ENCODE data around the gene MRC2.

MRC2 gene

DNA sequence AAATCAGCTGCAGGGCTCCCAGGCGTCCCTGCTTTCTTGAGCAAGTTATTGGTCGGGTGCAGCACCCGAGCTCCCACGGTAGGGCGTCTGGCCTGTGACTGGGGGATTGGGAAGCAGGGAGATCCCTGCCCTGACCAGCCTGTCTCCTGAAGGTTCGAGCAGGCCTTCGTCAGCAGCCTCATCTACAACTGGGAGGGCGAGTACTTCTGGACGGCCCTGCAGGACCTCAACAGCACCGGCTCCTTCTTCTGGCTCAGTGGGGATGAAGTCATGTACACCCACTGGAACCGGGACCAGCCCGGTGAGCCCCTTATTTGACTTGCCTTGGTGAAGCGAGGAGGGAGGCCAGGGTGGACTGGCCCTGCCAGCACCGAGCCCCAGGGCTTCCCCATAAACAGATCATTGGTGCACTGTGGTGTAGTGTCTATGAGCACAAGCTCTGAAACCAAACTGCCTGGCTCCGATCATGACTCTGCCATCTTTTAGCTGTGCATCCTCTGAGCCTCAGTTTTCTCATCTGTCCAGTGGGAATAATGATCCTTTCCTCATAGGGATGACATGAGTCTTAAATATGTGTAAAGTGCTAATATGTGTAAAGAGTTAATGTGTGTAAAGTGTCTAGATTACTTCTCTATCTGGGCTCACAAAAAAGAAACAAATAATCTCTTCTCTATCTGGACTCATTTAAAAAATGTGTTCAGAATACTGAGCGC is 48.9 kb downstream of the MRC2 start:
- DNase-seq (no peak), ATAC-seq (ENCODE audit: insufficient read depth, low read depth) (no peak)
- no peaks in the 10 kb centered on the region for H4K20me1 ChIP-seq (ENCODE audit: insufficient read depth, low read length)
- H3K4me2 ChIP-seq (ENCODE audit: insufficient read depth, low read length), result no peak overlapping the region
- peaks cover 15% of the 10 kb centered on the region; the same call in 1 of the 2 replicates for H3K36me3 ChIP-seq (ENCODE audit: insufficient read depth, low read length)
- no peak overlapping the region for H2AFZ ChIP-seq (ENCODE audit: low read depth, low read length)
- H3K27ac ChIP-seq (ENCODE audit: low read length), result no peak overlapping the region
- no peaks in the 10 kb centered on the region for H3K27me3 ChIP-seq (ENCODE audit: insufficient read depth, low read length, poor library complexity)
- H3K4me3 ChIP-seq (ENCODE audit: low read depth in 1 of 2, low read length in 2 of 2), result no peak overlapping the region
- TF ChIP-seq EZH2 (IDR thresholded peaks at IDR 0.05; ENCODE audit: borderline replicate concordance, low read depth, low read length, severe bottlenecking) (no peak), CTCF (IDR thresholded peaks at IDR 0.05; ENCODE audit: borderline replicate concordance, extremely low read depth, low read length, poor library complexity, severe bottlenecking) (no peak)
- no peaks in the 10 kb centered on the region for H3K79me2 ChIP-seq (ENCODE audit: insufficient read depth, low read length)
- H3K4me1 ChIP-seq (ENCODE audit: insufficient read depth, low read length), result no peaks in the 10 kb centered on the region
- H3K9ac ChIP-seq (ENCODE audit: low read depth, low read length), result no peak overlapping the region
- no peaks in the 10 kb centered on the region for H3K9me3 ChIP-seq (ENCODE audit: insufficient read depth, low read length, severe bottlenecking)

GRCh38 chr17:62676952-62677596 is 49.6 kb downstream of the MRC2 start:
- no peaks in the 10 kb centered on the region for H3K79me2 ChIP-seq (ENCODE audit: insufficient read depth, low read length)
- ATAC-seq (ENCODE audit: insufficient read depth, low read depth) (no peak), DNase-seq (no peak)
- H3K27me3 ChIP-seq (ENCODE audit: insufficient read depth, low read length, poor library complexity), result no peaks in the 10 kb centered on the region
- H3K9ac ChIP-seq (ENCODE audit: low read depth, low read length), result no peak overlapping the region
- no peak overlapping the region for H2AFZ ChIP-seq (ENCODE audit: low read depth, low read length)
- peaks cover 12% of the 10 kb centered on the region; the same call in 1 of the 2 replicates for H3K36me3 ChIP-seq (ENCODE audit: insufficient read depth, low read length)
- no peaks in the 10 kb centered on the region for H4K20me1 ChIP-seq (ENCODE audit: insufficient read depth, low read length)
- no peaks in the 10 kb centered on the region for H3K4me1 ChIP-seq (ENCODE audit: insufficient read depth, low read length)
- no peak for TF ChIP-seq CTCF (IDR thresholded peaks at IDR 0.05; ENCODE audit: borderline replicate concordance, extremely low read depth, low read length, poor library complexity, severe bottlenecking)
- no peak for TF ChIP-seq EZH2 (IDR thresholded peaks at IDR 0.05; ENCODE audit: borderline replicate concordance, low read depth, low read length, severe bottlenecking)
- H3K27ac ChIP-seq (ENCODE audit: low read length), result no peak overlapping the region
- H3K4me2 ChIP-seq (ENCODE audit: insufficient read depth, low read length), result no peak overlapping the region
- no peak overlapping the region for H3K4me3 ChIP-seq (ENCODE audit: low read depth in 1 of 2, low read length in 2 of 2)
- H3K9me3 ChIP-seq (ENCODE audit: insufficient read depth, low read length, severe bottlenecking), result no peaks in the 10 kb centered on the region

GRCh38 chr17:62678214-62678919 is 50.9 kb downstream of the MRC2 start:
- Histone ChIP-seq H3K4me2 (ENCODE audit: insufficient read depth, low read length) (no peak overlapping the region), H3K9me3 (ENCODE audit: insufficient read depth, low read length, severe bottlenecking) (no peaks in the 10 kb centered on the region), H3K79me2 (ENCODE audit: insufficient read depth, low read length) (no peaks in the 10 kb centered on the region), H3K27me3 (ENCODE audit: insufficient read depth, low read length, poor library complexity) (no peaks in the 10 kb centered on the region), H3K36me3 (ENCODE audit: insufficient read depth, low read length) (peaks cover 13% of the 10 kb centered on the region; the same call in 1 of the 2 replicates), H3K9ac (ENCODE audit: low read depth, low read length) (no peak overlapping the region), H2AFZ (ENCODE audit: low read depth, low read length) (no peak overlapping the region), H3K27ac (ENCODE audit: low read length) (no peak overlapping the region), H4K20me1 (ENCODE audit: insufficient read depth, low read length) (no peaks in the 10 kb centered on the region), H3K4me1 (ENCODE audit: insufficient read depth, low read length) (no peaks in the 10 kb centered on the region), H3K4me3 (ENCODE audit: low read depth in 1 of 2, low read length in 2 of 2) (no peak overlapping the region)
- ATAC-seq (ENCODE audit: insufficient read depth, low read depth), result no peak
- TF ChIP-seq CTCF (IDR thresholded peaks at IDR 0.05; ENCODE audit: borderline replicate concordance, extremely low read depth, low read length, poor library complexity, severe bottlenecking) (no peak), EZH2 (IDR thresholded peaks at IDR 0.05; ENCODE audit: borderline replicate concordance, low read depth, low read length, severe bottlenecking) (no peak)
- no peak for DNase-seq
